HepG2 (cell line): ENCODE results near the gene ZNF484. TPM values are rescaled to one million over a fixed set of nuclear protein-coding genes. Genes with fewer than 3 reads are reported as not detected.

Source experiments
- ATAC-seq: fragments of 200-7000 bp; cut with Tn5 transposase; 3 replicates; pipeline ENCODE4 v1.9.1; 2020; ENCODE audit warnings: mild to moderate bottlenecking, moderate library complexity
- BruUV-seq: library from RNA; stranded (reverse); fragments of 400-500 nt; replicated peaks from 2 replicates; lab custom pipeline; 2021; lab: Mats Ljungman, UMichigan
- CTCF ChIA-PET: fragments of 300-600 bp; formaldehyde crosslinking; extraction: SDS; loops from one replicate; lab custom pipeline; 2021; ENCODE audit warnings: low total read pairs, inconsistent platforms, low intra/inter-chr PET ratio; lab: Yijun Ruan, JAX
- POLR2A ChIA-PET: fragments of 350-600 bp; sonication (Branson Sonifier 250); formaldehyde crosslinking; loops from one replicate; lab custom pipeline; 2020; ENCODE audit warnings: antibody characterized with exemption, inconsistent platforms; lab: Yijun Ruan, JAX
- DNase-seq: peaks from one replicate; pipeline ENCODE4 v3.0.0-alpha.2; 2015; ENCODE audit warnings: low spot score
- FAIRE-seq: peaks from 3 replicates; lab custom pipeline; 2011; peaks lifted over from hg19 to GRCh38; lab: Jason Lieb, UNC
- H2AFZ ChIP-seq: one replicate; pipeline ENCODE4 v1.6.1; 2011; ENCODE audit warnings: low read length, inconsistent platforms
- H3K27ac ChIP-seq: fragments of 300-600 bp; 3 replicates; pipeline ENCODE4 v1.8.0; 2011; ENCODE audit warnings: mixed run types, mild to moderate bottlenecking, mixed read lengths, low read length, inconsistent platforms; ENCODE audit not compliant: insufficient read depth; ENCODE audit errors: extremely low read length
- H3K27me3 ChIP-seq, 2 experiments: fragments of 200-600 bp in 1 of 2; 2 replicates in 1 of 2; 3 replicates in 1 of 2; pipeline versions ENCODE4 v1.6.0 to v1.8.0; 2011; ENCODE audit warnings: low read length in 2 of 2, mild to moderate bottlenecking in 2 of 2, moderate library complexity in 2 of 2, inconsistent platforms in 1 of 2; ENCODE audit not compliant: insufficient read depth in 2 of 2, control insufficient read depth in 1 of 2
- H3K36me3 ChIP-seq, 2 experiments: fragments of 200-600 bp in 1 of 2; replicated peaks in 1 of 2; 2 replicates in 1 of 2; 3 replicates in 1 of 2; pipeline versions ENCODE4 v1.5.1 to v1.8.0; 2011; ENCODE audit warnings: low read length in 2 of 2, inconsistent platforms in 1 of 2; ENCODE audit not compliant: insufficient read depth in 2 of 2, control insufficient read depth in 1 of 2
- H3K4me1 ChIP-seq: 2 replicates; pipeline ENCODE4 v1.5.1; 2012; ENCODE audit warnings: low read length, inconsistent platforms; ENCODE audit not compliant: insufficient read depth
- H3K4me2 ChIP-seq: 2 replicates; pipeline ENCODE4 v1.6.0; 2011; ENCODE audit warnings: low read depth, low read length, inconsistent platforms
- H3K4me3 ChIP-seq, 3 experiments: fragments of 200-600 bp in 1 of 3; sonication (generic), shearing (Covaris generic) in 1 of 3; replicated peaks in 1 of 3; 2 replicates each; pipeline ENCODE4 v1.5.1; 2011 to 2016; ENCODE audit warnings: low read length in 3 of 3, inconsistent platforms in 2 of 3, low read depth in 2 of 3, mild to moderate bottlenecking in 2 of 3, control low read depth in 1 of 3, mixed read lengths in 1 of 3; ENCODE audit not compliant: insufficient read depth in 1 of 3
- H3K79me2 ChIP-seq: one replicate; pipeline ENCODE4 v1.6.1; 2011; ENCODE audit warnings: low read length, inconsistent platforms; ENCODE audit not compliant: insufficient read depth
- H3K9ac ChIP-seq: 2 replicates; pipeline ENCODE4 v1.6.0; 2011; ENCODE audit warnings: mild to moderate bottlenecking, low read depth, low read length, inconsistent platforms; ENCODE audit not compliant: insufficient read depth
- H3K9me3 ChIP-seq: 2 replicates; pipeline ENCODE4 v1.5.1; 2012; ENCODE audit warnings: mild to moderate bottlenecking, low read length
- H4K20me1 ChIP-seq: 2 replicates; pipeline ENCODE4 v1.6.0; 2011; ENCODE audit warnings: inconsistent platforms, mild to moderate bottlenecking, low read length, moderate library complexity; ENCODE audit not compliant: insufficient read depth
- HDAC1 ChIP-seq: sonication (generic); formaldehyde crosslinking; IDR thresholded peaks from 2 replicates; pipeline ENCODE4 v1.5.1; 2020; ENCODE audit warnings: mild to moderate bottlenecking, missing genetic modification reagents
- MTF2 ChIP-seq: sonication (generic); formaldehyde crosslinking; IDR thresholded peaks from 2 replicates; pipeline ENCODE4 v1.5.0; 2020; ENCODE audit warnings: missing genetic modification reagents, borderline replicate concordance
- SKIL ChIP-seq: sonication (generic); formaldehyde crosslinking; IDR thresholded peaks from 2 replicates; pipeline ENCODE4 v1.8.0; 2022; ENCODE audit warnings: missing genetic modification reagents, mild to moderate bottlenecking, moderate library complexity, borderline replicate concordance
- THAP9 ChIP-seq: sonication (generic); formaldehyde crosslinking; IDR thresholded peaks from 2 replicates; pipeline ENCODE4; 2020; ENCODE audit warnings: missing genetic modification reagents, mild to moderate bottlenecking, borderline replicate concordance
- THYN1 ChIP-seq: sonication (generic); formaldehyde crosslinking; IDR thresholded peaks from 2 replicates; pipeline ENCODE4 v1.8.1; 2023; ENCODE audit warnings: low read depth, mild to moderate bottlenecking, moderate library complexity, missing genetic modification reagents, borderline replicate concordance
- USF2 ChIP-seq, 2 experiments: sonication (generic) in 1 of 2; formaldehyde crosslinking in 1 of 2; IDR thresholded peaks; 2 replicates each; pipeline versions ENCODE4 v1.5.1 to v1.6.1; 2011 to 2020; ENCODE audit warnings: borderline replicate concordance in 1 of 2, low read depth in 1 of 2, low read length in 1 of 2, mild to moderate bottlenecking in 1 of 2, missing genetic modification reagents in 1 of 2, moderate library complexity in 1 of 2
- ZNF367 ChIP-seq: sonication (generic); formaldehyde crosslinking; IDR thresholded peaks from 2 replicates; pipeline ENCODE4 v1.4.0; 2020; ENCODE audit warnings: missing genetic modification reagents, borderline replicate concordance
- ZNF7 ChIP-seq: IDR thresholded peaks from 2 replicates; pipeline ENCODE4 v1.6.1; 2016; ENCODE audit warnings: missing biosample characterization, missing genetic modification reagents
- WGBS: methylation state at CpG from one replicate; pipeline ENCODE4 v1.1.6; 2017; ENCODE audit warnings: low lambda C conversion rate; 5-methylcytosine and 5-hydroxymethylcytosine counted together
- in situ Hi-C: cut with HindIII; loops from 2 replicates; pipeline ENCODE4 v1.10.0; 2017; ENCODE audit warnings: low pct_unique_long_range_greater_than_20kb; ENCODE audit not compliant: extremely low pct_ligation_motif_present
- intact Hi-C: fragments of 100-400 bp; cut with micrococcal nuclease; formaldehyde crosslinking; loops from one replicate; pipeline ENCODE4 v1.10.0; 2022; ENCODE audit not compliant: unreplicated experiment
- polyA plus RNA-seq, 8 experiments: library from polyadenylated mRNA; depleted of rRNA in 3 of 8; stranded (reverse) in 7 of 8; unstranded in 1 of 8; fragments of >200 nt; fragmentation: Illumina TruSeq in 4 of 8; extraction: Trizol in 4 of 8; gene quantifications; 2 replicates each; pipeline versions ENCODE4 v1.2.1 to v1.2.3, GENCODE V29; 2011 to 2016; ENCODE audit warnings: low read depth in 4 of 8, missing spikeins in 1 of 8, mixed read lengths in 1 of 8; ENCODE audit not compliant: insufficient read depth in 1 of 8
- total RNA-seq, 5 experiments: library from RNA; depleted of rRNA; stranded (reverse); fragments of >200 nt; fragmentation: Illumina TruSeq; extraction: Trizol; gene quantifications; 2 replicates each; pipeline ENCODE4 v1.2.3, GENCODE V29; 2016; ENCODE audit warnings: low read depth in 1 of 5

ZNF484 gene
- total and polyA plus RNA-seq, 2 of the 13 experiments (the other 11 are each of a cell fraction or from before 2014, with no cell fraction given), result 0.96 to 7.2 TPM

GRCh38 chr9:92795598-92796336, 82.1 kb downstream of the ZNF484 start:
- no peak overlapping the region for H3K4me3 ChIP-seq
- no peaks in the 10 kb centered on the region for H3K36me3 ChIP-seq
- BruUV-seq, result no TSS peak
- H3K9me3 ChIP-seq, result no peaks in the 10 kb centered on the region
- peak overlapping the region; percentile 30; the same call in 1 of the 2 replicates for H3K4me2 ChIP-seq
- CTCF ChIA-PET, result no interaction called here
- 44% methylated on average over 9 of the region's 9 CpGs for WGBS
- intact Hi-C loops (no loop called here), in situ Hi-C loops (no loop called here)
- POLR2A ChIA-PET, result no interaction called here
- TF ChIP-seq THAP9 (CRISPR knock-in tag), result no peak
- TF ChIP-seq ZNF7, result no peak
- TF ChIP-seq HDAC1, result no peak
- TF ChIP-seq USF2 (IDR thresholded peaks at IDR 0.05; ENCODE audit: low read depth, low read length), result no peak
- no peak for TF ChIP-seq USF2 (CRISPR knock-in tag; IDR thresholded peaks at IDR 0.05; ENCODE audit: borderline replicate concordance)
- no peak for TF ChIP-seq THYN1
- no peak for TF ChIP-seq ZNF367 (CRISPR knock-in tag)
- TF ChIP-seq MTF2, result no peak
- no peak for TF ChIP-seq SKIL (CRISPR knock-in tag)
- no peaks in the 10 kb centered on the region for H3K79me2 ChIP-seq
- H3K9ac ChIP-seq, result no peak overlapping the region
- H4K20me1 ChIP-seq, result no peaks in the 10 kb centered on the region
- FAIRE-seq, result no peak
- DNase-seq, result no peak
- peaks cover 10% of the 10 kb centered on the region for H3K4me1 ChIP-seq
- no peak overlapping the region for H2AFZ ChIP-seq
- H3K27me3 ChIP-seq, result peaks cover 0 to 11% of the 10 kb centered on the region in 2 experiments; a peak in 2 of 5 replicates
- ATAC-seq, result peak; percentile 78
- no peak overlapping the region for H3K27ac ChIP-seq
